Gastroesophageal sphincter (tissue), 4 donors: Measurements from ENCODE around the gene KCNJ9. TPM values are rescaled to one million over a fixed set of nuclear protein-coding genes. Genes with fewer than 3 reads are reported as not detected.

Source experiments
- ATAC-seq: fragments of 150-250 bp; one replicate; pipeline ENCODE4 v1.9.1; 2016; ENCODE audit warnings: mild to moderate bottlenecking, moderate library complexity
- H3K27ac ChIP-seq, 4 donors: fragments of 200-600 bp; sonication (generic) in 3 of 4; 1 replicate in 3 of 4; 2 replicates in 1 of 4; pipeline ENCODE4 v1.5.1; 2016 to 2019
- H3K27me3 ChIP-seq: fragments of 200-600 bp; sonication (generic); one replicate; pipeline ENCODE4 v1.5.1; 2019
- H3K36me3 ChIP-seq, 2 donors: fragments of 200-600 bp; sonication (generic); one replicate each; pipeline ENCODE4 v1.5.1; 2019; ENCODE audit warnings: control low read depth in 1 of 2
- H3K4me1 ChIP-seq, 3 donors: fragments of 200-600 bp; sonication (generic); 1 replicate in 2 of 3; 2 replicates in 1 of 3; pipeline ENCODE4 v1.5.1; 2016 to 2019; ENCODE audit warnings: control low read depth in 2 of 3
- H3K4me3 ChIP-seq, 2 donors: fragments of 200-600 bp; sonication (generic); one replicate each; pipeline ENCODE4 v1.5.1; 2019; ENCODE audit warnings: mild to moderate bottlenecking in 1 of 2, moderate library complexity in 1 of 2
- H3K9me3 ChIP-seq, 3 donors: fragments of 200-600 bp; sonication (generic); one replicate each; pipeline ENCODE4 v1.5.1; 2017 to 2019; ENCODE audit warnings: control low read depth in 2 of 3
- EP300 ChIP-seq: sonication (generic); formaldehyde crosslinking; IDR thresholded peaks from one replicate; pipeline ENCODE4 v1.6.1; 2017; ENCODE audit warnings: antibody characterized with exemption, mild to moderate bottlenecking
- POLR2A ChIP-seq, 2 donors: fragments of 450-650 bp; IDR thresholded peaks; one replicate each; pipeline ENCODE4 v1.6.1; 2017; ENCODE audit warnings: antibody characterized with exemption in 2 of 2, mild to moderate bottlenecking in 2 of 2, moderate library complexity in 1 of 2
- POLR2AphosphoS5 ChIP-seq: sonication (generic); formaldehyde crosslinking; IDR thresholded peaks from one replicate; pipeline ENCODE4 v1.6.1; 2017; ENCODE audit warnings: antibody characterized with exemption
- WGBS, 2 donors: methylation state at CpG; one replicate each; pipeline ENCODE4 v1.1.5; 2018; ENCODE audit warnings: low coverage in 1 of 2; 5-methylcytosine and 5-hydroxymethylcytosine counted together
- total RNA-seq, 4 donors: library from RNA; depleted of rRNA; stranded (reverse); fragments of >200 nt; gene quantifications; one replicate each; pipeline ENCODE4 v1.1.0, GENCODE V29; 2016
- TF ChIP-seq, protein P1 (sequence below), 4 experiments: fragments of 200-600 bp in 2 of 4; fragments of 450-650 bp in 2 of 4; sonication (generic) in 1 of 4; IDR thresholded peaks; one replicate each; pipeline ENCODE4 v1.5.1; 2017 to 2019; ENCODE audit warnings: antibody characterized with exemption in 4 of 4, mild to moderate bottlenecking in 2 of 4, moderate library complexity in 2 of 4

KCNJ9 gene
- total RNA-seq = not detected

DNA sequence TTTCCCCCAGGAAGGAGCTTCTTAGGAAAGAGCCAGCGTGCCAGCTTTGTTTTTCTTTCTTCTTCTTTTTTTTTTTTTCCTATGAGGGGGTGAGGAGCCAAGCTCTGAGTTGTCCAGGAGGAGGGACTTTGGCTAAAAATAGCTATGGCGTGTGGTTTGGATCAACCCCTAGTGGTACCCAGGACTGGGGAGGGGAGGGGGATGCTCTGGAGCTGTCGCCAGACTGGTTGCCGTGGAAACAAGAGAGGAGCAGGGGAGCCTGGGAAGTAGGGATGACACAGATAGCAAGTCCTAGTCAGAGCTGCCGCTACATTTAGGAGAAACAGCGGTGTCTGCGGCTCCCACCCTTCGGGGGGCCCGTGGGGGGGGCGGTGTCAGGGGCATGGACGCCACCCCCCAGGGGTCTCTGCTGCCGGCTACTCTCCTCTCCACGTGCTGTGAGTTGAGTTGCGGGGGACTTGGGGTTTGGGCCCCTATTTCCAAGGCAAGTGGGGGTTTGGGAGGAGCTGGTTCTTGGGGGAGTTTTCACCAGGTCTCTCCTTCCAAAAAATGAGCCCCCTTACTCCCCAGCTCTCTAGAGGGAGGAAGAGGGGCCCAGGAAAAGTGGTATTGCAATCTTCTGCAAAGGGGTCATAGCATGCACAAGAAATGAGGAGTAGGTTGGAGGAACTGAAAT lies at the start of gene KCNJ9:
KCNJ9 (plus strand) TSS at position 278 of the 676 bp plus-strand sequence. CDS start 2,493 bp downstream, outside the sequence.
- Histone ChIP-seq H3K9me3 (no peaks in the 10 kb centered on the region), H3K4me1 (peaks cover 0 to 22% (median 7%) of the 10 kb centered on the region in 3 donors), H3K36me3 (no peaks in the 10 kb centered on the region), H3K4me3 (no peak within 1 kb of the TSS), H3K27ac (no peak within 1 kb of the TSS), H3K27me3 (peaks cover 68% of the 10 kb centered on the region)
- TF ChIP-seq, protein P1, sequence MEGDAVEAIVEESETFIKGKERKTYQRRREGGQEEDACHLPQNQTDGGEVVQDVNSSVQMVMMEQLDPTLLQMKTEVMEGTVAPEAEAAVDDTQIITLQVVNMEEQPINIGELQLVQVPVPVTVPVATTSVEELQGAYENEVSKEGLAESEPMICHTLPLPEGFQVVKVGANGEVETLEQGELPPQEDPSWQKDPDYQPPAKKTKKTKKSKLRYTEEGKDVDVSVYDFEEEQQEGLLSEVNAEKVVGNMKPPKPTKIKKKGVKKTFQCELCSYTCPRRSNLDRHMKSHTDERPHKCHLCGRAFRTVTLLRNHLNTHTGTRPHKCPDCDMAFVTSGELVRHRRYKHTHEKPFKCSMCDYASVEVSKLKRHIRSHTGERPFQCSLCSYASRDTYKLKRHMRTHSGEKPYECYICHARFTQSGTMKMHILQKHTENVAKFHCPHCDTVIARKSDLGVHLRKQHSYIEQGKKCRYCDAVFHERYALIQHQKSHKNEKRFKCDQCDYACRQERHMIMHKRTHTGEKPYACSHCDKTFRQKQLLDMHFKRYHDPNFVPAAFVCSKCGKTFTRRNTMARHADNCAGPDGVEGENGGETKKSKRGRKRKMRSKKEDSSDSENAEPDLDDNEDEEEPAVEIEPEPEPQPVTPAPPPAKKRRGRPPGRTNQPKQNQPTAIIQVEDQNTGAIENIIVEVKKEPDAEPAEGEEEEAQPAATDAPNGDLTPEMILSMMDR (IDR thresholded peaks at IDR 0.05) = no peak
- no peak for TF ChIP-seq POLR2A (IDR thresholded peaks at IDR 0.05)
- TF ChIP-seq POLR2AphosphoS5 = no peak
- no peak for TF ChIP-seq EP300
- 0 to 3% methylated on average over 2 to 5 of the region's 14 CpGs for WGBS, 2 donors
- ATAC-seq = no peak

DNA sequence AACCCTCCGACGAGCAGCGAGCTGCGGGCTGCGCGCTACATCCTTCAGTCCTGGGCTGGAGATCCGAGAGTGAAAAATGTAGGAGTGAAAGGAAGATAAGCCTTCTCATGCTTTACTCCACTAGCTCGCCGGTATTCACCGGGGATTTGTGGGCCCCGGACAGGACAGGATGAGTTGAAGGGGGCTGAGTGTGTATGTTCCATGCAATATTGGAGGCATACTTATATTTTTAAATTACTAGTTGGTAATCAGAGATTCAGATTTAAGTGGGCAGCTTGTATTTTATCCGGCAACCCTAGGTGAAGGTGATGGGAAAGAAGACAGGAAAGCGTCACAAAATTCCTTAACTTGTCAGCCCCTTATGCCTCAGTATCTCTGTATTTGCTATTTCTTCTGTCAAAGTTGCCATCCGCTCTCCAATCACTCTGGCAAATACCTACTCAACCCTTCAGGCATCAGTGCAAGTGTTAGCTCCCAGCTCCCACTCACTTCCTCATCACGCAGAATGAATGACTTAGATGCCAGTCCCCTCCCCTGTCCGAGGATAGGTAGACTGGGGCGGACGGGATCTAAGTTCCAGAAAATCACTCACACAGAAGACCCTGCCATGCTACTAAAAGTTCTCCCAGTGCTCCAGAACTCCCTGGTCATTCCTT lies 49.0 kb upstream of the KCNJ9 start:
- H3K4me3 ChIP-seq = peak overlapping the region; percentile 53 to 72
- H3K27me3 ChIP-seq = no peaks in the 10 kb centered on the region
- peaks cover 0 to 33% (median 17%) of the 10 kb centered on the region in 3 donors for H3K4me1 ChIP-seq
- H3K9me3 ChIP-seq = no peaks in the 10 kb centered on the region
- 0 to 1% methylated on average over 8 to 13 of the region's 18 CpGs for WGBS, 2 donors
- no peak for TF ChIP-seq EP300
- no peak for TF ChIP-seq POLR2AphosphoS5
- TF ChIP-seq, protein P1 (IDR thresholded peaks at IDR 0.05) = no peak
- TF ChIP-seq POLR2A (IDR thresholded peaks at IDR 0.05) = no peak
- H3K27ac ChIP-seq = peak overlapping the region in 3 of 4 donors; percentile 73 to 89 (median 81)
- H3K36me3 ChIP-seq = no peaks in the 10 kb centered on the region
- ATAC-seq = peak; percentile 40

DNA sequence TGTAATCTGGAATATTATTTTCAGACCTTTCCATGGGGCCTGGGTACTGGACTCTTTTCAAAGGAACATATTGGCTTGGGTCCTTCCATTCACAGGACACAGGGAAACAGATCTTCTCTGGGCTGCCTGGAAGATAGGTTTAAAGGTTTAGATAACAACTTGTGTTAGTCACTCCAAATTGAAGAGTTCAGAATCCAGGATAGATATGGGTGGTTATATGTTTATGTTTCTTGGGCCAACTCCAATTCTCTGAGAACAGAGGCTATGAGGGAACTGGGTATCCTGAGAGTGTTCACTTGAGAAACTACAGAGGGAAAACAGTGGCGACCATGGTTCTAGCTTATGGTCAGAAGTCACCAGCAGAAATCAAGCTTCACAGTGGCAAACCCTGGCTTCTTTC lies 40.9 kb upstream of the KCNJ9 start:
- 67% methylated on average over 1 of the region's 1 CpG; no CpG with 5 or more reads in 1 of the 2 donors for WGBS, 2 donors
- no peaks in the 10 kb centered on the region for H3K27me3 ChIP-seq
- no peaks in the 10 kb centered on the region for H3K36me3 ChIP-seq
- H3K27ac ChIP-seq = no peak overlapping the region
- H3K9me3 ChIP-seq = no peaks in the 10 kb centered on the region
- TF ChIP-seq POLR2A (IDR thresholded peaks at IDR 0.05) (no peak), EP300 (no peak), POLR2AphosphoS5 (no peak)
- TF ChIP-seq, protein P1 (IDR thresholded peaks at IDR 0.05) = no peak
- H3K4me1 ChIP-seq = no peaks in the 10 kb centered on the region
- H3K4me3 ChIP-seq = no peak overlapping the region
- no peak for ATAC-seq

DNA sequence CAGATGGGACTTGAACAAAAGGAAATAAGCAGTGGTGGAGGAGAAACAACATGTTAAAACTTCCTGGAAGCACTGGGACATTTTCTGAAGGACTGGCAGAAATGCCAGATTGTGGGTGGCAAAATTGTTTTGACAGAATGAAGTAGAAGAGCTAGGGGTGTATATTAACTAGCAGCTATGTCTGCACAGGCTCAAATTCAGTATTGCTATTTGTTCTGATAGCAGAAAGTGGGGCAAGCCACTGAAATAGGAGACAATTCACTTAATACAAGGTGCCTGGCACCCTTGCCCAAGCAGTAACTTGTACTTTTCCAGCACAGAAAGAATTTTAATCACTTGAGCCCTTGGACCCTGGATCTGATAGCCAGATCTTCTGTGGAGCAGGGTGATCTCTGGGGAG lies 37.8 kb upstream of the KCNJ9 start:
- no peak for ATAC-seq
- Histone ChIP-seq H3K4me3 (no peak overlapping the region), H3K27me3 (no peaks in the 10 kb centered on the region), H3K27ac (no peak overlapping the region), H3K9me3 (no peaks in the 10 kb centered on the region), H3K36me3 (no peaks in the 10 kb centered on the region), H3K4me1 (peaks cover 0 to 18% (median 7%) of the 10 kb centered on the region in 3 donors)
- TF ChIP-seq EP300 = no peak
- TF ChIP-seq POLR2A (IDR thresholded peaks at IDR 0.05) = no peak
- TF ChIP-seq POLR2AphosphoS5 = no peak
- TF ChIP-seq, protein P1 (IDR thresholded peaks at IDR 0.05) = no peak

DNA sequence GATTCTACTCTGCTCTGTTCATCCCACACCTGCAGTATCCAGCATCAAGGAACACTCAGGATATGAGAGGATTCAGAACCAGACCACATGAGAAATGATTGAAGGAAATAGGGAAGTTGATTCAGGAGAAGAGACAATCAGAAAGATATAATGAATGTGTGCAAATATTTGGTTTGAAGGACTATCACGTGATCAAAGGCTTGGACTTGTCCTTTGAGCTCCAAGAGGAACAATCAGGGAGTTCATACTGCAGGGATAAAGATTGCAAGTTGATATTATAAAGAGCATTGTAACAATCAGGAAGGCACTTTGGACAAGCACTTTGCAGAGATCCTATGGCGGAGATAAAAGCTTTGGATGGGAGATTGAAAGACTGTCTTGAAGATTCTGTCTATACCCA lies 35.7 kb upstream of the KCNJ9 start:
- no peaks in the 10 kb centered on the region for H3K9me3 ChIP-seq
- H3K27me3 ChIP-seq = peaks cover 3% of the 10 kb centered on the region
- peaks cover 0 to 18% (median 7%) of the 10 kb centered on the region in 3 donors for H3K4me1 ChIP-seq
- no peak for ATAC-seq
- H3K4me3 ChIP-seq = no peak overlapping the region
- no peaks in the 10 kb centered on the region for H3K36me3 ChIP-seq
- TF ChIP-seq POLR2AphosphoS5 (no peak), EP300 (no peak), POLR2A (IDR thresholded peaks at IDR 0.05) (no peak)
- TF ChIP-seq, protein P1 (IDR thresholded peaks at IDR 0.05) = no peak
- WGBS, 2 donors = 45 to 64% methylated on average over 2 of the region's 2 CpGs
- no peak overlapping the region for H3K27ac ChIP-seq
